AG09309 (cell line): ENCODE data around the gene DPP6.
"Not testable (repeated sequence)": the region's sequence is repeated elsewhere in the genome, so short reads cannot be mapped to it uniquely, and the experiment has no call there.

Source experiments
- DNase-seq: peaks from one replicate; pipeline ENCODE4 v3.0.0-alpha.2; 2010; ENCODE audit warnings: low read depth
- H3K4me3 ChIP-seq: 2 replicates; pipeline ENCODE4 v1.5.1; 2011; ENCODE audit warnings: mild to moderate bottlenecking, low read depth, low read length, moderate library complexity; ENCODE audit not compliant: control insufficient read depth

The DPP6 gene

DNA sequence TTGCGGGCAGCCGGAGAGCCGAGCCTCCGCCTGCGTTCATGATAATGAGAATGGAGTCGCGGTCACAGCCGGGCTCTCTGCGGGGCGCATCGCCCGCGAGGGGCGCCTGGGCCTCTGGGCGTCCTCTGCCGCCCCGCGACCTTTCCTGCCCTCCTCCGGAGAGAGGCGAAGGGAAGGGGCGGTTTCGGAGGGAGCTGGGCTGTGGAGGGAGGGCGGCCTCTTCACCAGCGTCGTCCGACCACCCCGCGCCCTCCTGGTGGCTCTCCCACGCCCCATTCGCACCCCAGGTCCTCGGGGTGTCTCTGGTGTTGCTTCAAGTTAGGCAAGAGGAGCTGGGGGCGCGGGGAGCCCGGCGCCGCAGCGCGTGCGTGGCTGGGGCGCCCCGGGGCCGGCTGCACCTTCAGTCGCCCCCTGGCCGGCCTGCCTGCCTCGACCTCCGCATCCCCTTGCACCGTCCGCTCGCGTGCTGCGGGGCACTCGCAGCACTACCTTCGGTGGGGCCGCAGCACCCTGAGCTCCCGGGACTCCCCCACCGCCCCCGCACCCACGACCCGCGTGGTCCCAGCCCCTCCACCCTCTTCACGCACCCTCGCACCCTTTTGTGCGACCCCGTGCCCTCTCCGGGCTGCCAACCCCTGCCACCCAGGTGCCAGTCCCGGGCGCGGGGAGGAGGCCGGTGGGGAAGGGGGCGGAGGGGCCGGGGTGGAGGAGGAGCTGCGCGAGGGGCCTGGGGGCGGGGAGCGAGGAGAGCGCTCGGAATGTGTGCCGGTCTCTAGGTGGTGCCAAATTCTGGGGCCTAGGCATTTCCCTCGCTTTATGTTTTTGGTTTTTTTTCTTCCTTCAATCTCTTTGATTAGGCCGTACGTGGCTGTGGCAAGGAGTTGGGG lies at the start of gene DPP6:
Gene DPP6 (plus strand): TSS at position 756 of the 887 bp plus-strand sequence.
- H3K4me3 ChIP-seq, DNase-seq: not testable (repeated sequence)

DNA sequence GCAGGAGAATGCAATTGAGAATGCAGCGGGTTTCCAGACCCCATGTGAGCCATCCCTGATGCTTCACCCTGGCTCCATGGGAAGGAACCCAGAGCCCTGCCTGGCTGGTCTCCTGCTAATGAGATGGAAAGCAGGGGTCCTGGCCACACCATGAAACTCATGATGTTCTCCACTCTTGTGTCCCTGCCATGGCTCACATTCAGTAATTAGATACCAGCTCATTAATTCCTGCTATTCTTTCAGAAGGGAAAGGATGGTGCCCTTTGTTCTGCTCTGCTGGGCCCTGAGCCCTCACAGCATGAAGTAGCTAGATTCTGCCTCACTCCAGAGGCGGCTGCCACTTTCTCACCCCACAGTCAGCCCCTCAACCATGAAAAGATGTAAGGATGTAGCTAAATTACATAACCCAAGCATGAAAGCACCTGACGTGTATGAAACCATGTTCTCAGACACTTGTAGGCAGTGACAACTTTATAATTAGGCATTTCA lies 42.7 kb upstream of the DPP6 start:
- DNase-seq, H3K4me3 ChIP-seq: not testable (repeated sequence)

DNA sequence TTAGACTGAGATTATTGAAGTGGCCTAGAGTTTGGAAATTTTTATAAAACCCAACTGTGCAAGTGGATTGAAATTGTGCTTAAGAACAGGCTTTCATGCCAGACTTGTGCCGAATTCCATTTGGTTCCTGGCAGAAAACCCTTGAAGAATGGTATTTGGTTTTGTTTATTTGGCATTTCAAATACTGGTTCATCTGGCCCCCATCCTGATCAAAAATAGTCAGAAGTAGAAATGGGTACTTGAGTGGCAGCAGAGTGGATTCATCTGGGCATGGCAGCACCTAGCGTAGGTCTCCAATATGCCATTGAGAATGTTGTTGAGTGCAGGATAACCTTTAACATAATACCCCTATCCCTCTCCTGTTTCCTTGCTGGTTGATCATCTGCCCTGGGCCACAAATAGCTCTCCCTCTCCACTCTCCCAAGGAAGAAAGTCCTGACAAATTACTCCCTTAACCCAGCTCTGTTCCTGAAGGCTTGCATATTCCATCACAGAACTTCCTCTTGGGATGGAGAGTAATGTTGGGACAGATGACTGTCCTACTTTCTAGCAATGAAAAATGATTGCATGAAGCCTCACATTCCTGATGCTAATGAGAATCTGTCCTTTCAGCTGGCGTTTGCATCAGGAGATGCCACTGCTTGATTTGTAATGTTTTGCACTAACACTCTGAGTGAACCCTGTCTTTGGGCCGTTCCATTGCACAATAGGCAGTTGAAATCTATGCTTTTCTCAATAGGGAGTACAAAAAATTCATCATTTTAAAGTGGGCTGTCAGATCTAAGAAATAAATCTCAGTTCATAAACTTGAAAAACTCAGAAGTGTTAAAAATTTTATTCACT lies 41.3 kb upstream of the DPP6 start:
- H3K4me3 ChIP-seq, DNase-seq: not testable (repeated sequence)

DNA sequence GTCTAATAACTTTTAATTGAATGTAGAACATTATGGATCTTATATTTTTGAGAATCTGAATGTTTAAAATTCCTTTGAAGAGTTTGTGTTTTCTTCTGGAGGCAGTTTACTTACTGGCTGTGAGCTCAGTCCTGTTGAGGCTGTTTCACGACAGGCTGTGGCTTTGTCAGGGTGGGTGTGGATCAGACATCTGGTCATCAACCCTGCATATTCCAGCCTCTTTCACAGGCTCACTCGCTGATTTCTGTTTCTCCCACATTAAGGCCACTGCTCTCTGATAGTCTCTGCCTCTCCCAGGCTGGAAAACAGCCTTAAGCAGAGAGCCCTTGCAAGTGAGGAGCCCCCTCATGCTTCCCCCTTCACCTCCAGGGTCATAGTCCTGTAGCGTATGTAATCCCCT lies 39.4 kb upstream of the DPP6 start:
- not testable (repeated sequence) for H3K4me3 ChIP-seq

GRCh38 chr7:154015636-154016035 lies 36.6 kb upstream of the DPP6 start:
- DNase-seq, result not testable (repeated sequence)

More for the DNA sequence above, 39.4 kb upstream of the DPP6 start:
- not testable (repeated sequence) for DNase-seq

DNA sequence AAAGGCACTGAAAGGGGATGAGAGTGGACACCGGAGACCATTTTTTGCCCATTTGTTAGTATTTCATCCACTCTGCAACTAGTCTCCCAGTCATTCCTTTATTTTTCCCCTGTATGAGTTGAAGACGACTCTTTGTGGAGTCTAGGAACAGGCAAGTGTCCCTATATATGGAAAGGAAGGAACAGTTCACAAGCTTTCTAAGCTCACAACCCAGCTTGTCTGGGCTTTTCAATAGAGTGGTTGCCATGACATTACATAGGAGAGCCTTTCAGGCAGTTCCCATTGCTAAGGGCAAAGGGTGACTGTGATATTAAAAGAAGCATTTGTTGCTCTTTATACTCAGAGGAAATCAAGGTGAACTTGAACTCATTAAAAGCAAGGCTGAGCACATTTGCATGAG lies 33.8 kb upstream of the DPP6 start:
- not testable (repeated sequence) for H3K4me3 ChIP-seq, DNase-seq

More at GRCh38 chr7:154015636-154016035, 36.6 kb upstream of the DPP6 start:
- not testable (repeated sequence) for H3K4me3 ChIP-seq

- H3K4me3 ChIP-seq, DNase-seq: not testable (repeated sequence)
Observed at GRCh38 chr7:154027805-154028204, 24.4 kb upstream of the DPP6 start.

DNA sequence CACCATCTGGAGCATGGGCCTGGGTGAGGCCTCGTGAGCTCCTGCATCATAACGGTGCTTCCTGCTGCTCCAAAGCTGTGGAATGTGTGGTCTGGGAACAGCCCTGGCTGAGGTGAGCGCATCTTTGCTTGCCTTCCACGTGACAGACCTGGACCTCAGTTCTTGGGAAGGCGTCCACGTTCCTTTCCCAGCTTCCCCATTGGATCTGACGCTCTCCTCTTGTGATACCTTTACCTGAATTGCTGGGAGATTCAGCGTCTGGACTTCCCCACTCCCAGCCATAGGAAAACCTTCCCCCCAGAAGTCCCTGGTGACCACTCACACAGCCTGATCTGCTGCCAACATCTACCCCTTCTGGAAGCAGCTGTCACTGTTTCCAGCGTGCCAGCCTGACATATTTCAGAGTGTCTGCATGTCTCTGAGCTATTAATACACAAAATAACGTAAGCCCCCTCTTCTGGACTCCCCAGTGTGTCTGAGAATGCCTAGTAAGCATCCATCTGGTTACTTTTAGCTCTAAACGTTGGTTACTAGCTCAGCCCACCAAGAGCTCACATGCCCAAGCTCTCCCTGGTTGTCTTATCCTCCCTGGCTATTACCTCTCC lies 21.6 kb upstream of the DPP6 start:
- not testable (repeated sequence) for DNase-seq, H3K4me3 ChIP-seq

- DNase-seq, H3K4me3 ChIP-seq: not testable (repeated sequence)
Observed at GRCh38 chr7:154039466-154040165, 12.6 kb upstream of the DPP6 start.

DNA sequence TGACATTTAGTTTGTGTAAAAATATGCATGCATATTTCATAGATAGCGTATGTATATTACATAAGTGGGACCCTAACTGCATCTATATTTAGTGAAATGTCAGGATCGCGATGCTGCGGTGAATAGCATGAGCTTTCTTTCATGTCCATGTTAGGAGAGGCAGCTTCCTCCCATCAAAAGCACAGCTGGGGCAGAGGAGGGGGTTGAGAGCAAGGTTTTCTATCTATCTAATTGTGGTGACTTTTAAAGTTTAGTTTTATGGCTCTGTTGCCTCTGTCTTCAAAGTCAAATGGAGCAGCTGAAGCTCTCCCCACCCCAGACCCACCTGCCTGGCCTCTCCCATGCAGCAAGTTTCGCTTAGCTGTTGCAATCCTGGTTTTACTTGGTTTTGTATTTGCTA lies 1.8 kb upstream of the DPP6 start:
- not testable (repeated sequence) for DNase-seq, H3K4me3 ChIP-seq

DNA sequence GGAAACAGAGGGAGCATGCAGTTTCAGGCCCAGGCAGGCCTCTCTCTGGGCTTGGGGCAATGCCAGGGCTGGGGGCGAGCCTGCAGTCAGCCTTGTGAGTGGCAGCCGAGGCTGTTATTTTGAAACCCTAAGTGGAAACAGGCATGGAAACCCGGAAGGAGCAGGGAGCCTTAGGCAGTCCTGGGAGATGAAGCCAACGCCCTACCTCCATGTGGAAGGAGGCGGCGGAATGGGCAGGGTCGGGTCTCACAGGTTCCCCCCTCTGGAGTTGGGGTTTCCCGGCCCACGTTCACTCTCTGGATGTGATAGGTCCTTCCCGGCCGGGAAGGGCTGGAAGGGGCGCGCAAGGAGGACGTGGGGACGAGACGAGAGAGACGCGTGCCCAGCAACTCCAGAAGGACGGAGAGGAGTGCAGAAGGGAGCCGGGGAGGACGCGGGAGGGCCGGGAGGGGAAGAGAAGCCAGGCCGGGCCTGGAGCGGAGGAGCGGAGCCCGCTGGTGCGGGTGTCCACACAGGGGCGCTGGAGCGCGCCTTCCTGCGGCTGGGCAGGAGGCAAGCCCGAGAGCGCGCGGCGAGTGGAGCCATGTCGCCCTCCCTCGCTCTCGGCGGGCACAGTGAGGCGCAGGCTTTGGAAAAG lies 1.1 kb upstream of the DPP6 start:
- H3K4me3 ChIP-seq, DNase-seq: not testable (repeated sequence)

DNA sequence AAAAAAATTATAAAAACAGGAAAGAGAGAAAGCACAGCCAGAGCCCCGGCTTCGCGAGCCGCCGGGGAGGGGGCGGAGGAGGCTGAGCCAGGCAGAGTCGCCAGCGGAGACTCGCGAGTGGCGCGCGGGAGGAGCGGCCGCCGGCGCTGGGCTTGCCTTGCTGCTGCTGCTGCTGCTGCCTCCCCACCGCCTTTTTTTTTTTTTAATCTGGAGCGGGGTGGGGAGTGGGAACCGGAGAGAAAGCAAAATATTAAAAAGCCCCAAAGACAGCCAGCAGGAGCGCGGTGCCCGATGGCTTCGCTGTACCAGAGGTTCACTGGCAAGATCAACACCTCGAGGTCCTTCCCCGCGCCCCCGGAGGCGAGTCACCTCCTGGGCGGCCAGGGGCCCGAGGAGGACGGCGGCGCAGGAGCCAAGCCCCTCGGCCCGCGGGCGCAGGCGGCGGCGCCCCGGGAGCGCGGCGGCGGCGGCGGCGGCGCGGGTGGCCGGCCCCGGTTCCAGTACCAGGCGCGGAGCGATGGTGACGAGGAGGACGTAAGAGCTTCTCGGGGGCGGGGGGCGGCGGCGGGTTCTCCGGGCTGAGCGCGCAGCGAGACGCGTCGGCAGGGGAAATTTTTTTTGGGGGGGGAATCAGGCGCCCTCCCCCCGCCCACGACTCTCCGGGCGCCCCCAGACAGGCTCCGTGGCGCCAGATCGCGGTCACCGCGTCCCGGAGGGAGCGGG lies 493 bp downstream of the DPP6 start:
- H3K4me3 ChIP-seq, DNase-seq: not testable (repeated sequence)

DNA sequence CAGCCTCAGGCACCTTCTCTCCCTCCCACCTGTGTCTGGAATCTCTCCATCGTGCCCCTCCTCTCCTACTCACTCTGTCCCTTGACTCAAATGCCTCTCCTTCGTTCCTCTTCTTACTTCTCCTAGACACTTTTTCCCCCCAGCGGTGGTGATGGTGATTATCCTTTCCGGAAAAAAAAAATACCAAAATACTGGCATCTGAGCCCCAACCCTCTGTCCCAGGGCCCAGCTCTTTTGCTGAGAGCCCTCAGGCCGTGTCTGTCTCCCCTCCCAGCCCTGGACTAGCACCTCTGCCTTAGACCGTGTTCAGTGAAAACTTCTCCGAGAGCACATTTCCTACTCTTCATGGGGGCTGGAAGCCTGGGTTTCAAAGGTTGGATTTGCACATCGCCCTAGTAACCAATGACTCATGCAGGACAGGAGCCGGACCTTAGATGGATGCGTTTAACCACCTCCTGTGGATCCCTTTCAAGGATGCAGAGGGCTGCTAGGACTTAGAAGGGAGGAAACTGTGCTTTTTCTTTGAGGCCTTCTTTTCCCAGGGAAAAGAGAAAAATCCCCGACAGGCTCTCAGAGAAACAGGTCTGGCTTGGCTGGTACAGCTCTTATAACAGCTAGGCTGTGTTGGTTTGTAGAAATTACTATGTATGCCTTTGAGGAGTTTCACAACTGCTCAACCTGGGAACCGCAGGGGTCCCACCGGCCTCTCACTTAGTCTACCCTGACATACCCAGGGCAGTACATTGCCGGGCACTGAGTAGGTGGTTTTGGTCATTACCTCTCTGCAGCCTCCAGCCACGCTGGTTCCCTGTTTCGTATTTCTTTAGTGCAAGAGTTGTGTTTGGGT lies 1.5 kb downstream of the DPP6 start:
- not testable (repeated sequence) for H3K4me3 ChIP-seq, DNase-seq

DNA sequence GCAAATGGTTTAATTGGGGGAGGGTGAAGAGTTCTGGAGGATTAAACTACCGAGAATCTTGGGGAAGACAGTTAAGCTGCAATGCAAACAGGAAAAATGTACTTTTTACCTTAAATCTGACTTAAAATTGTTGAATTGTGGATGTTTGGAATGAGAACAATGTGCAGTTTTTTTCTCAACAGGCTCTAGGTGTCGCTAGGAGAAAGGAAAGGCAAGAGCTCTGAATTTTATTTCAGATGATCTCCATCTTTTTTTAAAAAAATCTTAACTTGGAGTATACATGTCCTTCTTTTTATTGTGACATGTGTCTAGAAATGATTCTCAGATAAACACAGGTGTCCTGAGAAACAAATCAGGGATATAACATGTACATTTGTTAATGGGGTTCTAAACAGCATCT lies 2.5 kb downstream of the DPP6 start:
- DNase-seq, H3K4me3 ChIP-seq: not testable (repeated sequence)

GRCh38 chr7:154055491-154056106 lies 3.4 kb downstream of the DPP6 start:
- DNase-seq, H3K4me3 ChIP-seq: not testable (repeated sequence)

DNA sequence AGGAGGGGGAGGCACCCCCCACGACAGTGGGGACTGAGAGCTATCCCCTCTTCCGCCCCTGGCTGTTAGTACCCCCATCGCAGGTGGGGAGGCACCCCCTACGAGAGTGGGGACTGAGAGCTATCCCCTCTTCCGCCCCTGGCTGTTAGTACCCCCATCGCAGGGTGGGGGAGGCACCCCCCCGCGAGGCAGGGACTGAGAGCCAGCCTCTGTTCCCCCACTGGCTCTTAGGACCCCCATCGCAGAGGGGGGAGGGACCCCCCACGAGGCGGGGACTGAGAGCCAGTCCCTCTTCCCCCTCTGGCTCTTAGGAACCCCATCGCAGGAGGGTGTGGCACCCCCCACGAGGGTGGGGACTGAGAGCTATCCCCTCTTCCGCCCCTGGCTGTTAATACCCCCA lies 6.6 kb downstream of the DPP6 start:
- DNase-seq, H3K4me3 ChIP-seq: not testable (repeated sequence)
